GM12892 (cell line): ENCODE data around the gene UNC119B.

Source experiments
- POLR2A ChIP-seq: IDR thresholded peaks from 2 replicates; pipeline ENCODE4 v1.6.1; 2011; ENCODE audit warnings: low read depth, low read length, control low read depth
- POLR2AphosphoS5 ChIP-seq: IDR thresholded peaks from 2 replicates; pipeline ENCODE4 v1.6.1; 2011; ENCODE audit warnings: low read depth, low read length, control low read depth
- TAF1 ChIP-seq: IDR thresholded peaks from 2 replicates; pipeline ENCODE4 v1.6.1; 2011; ENCODE audit warnings: low read depth, mild to moderate bottlenecking, control low read depth, low read length, borderline replicate concordance

GRCh38 chr12:120726510-120726793, 16.2 kb downstream of the UNC119B start:
- no peak for TF ChIP-seq POLR2AphosphoS5
- no peak for TF ChIP-seq POLR2A
- no peak for TF ChIP-seq TAF1
